NCI-H2107 (cell line): Measurements from ENCODE around the gene RAB5B.
"Not testable (repeated sequence)": the region's sequence is repeated elsewhere in the genome, so short reads cannot be mapped to it uniquely, and the experiment has no call there.

ENCODE experiments used
- DNase-seq: peaks from one replicate; lab custom pipeline; 2025; lab: John Stamatoyannopoulos, UW

Gene RAB5B

GRCh38 chr12:55940065-55940732 lies 33.7 kb upstream of the RAB5B start:
- DNase-seq = peak; percentile 64

GRCh38 chr12:55942055-55942454 lies 31.8 kb upstream of the RAB5B start:
- no peak for DNase-seq

- DNase-seq = no peak
Measured at GRCh38 chr12:55942577-55943136, 31.2 kb upstream of the RAB5B start.

GRCh38 chr12:55946553-55946952 lies 27.3 kb upstream of the RAB5B start:
- DNase-seq = no peak

GRCh38 chr12:55955344-55955743 lies 18.5 kb upstream of the RAB5B start:
- DNase-seq = no peak

GRCh38 chr12:55955800-55956508 lies 17.9 kb upstream of the RAB5B start:
- DNase-seq = no peak

- DNase-seq = no peak
Measured at GRCh38 chr12:55957106-55957859, 16.6 kb upstream of the RAB5B start.

GRCh38 chr12:55963760-55964159 lies 10.1 kb upstream of the RAB5B start:
- DNase-seq = no peak

- DNase-seq = no peak
Measured at GRCh38 chr12:55965240-55965639, 8.6 kb upstream of the RAB5B start.

- DNase-seq = peak; percentile 9
Measured at GRCh38 chr12:55965941-55966407, 7.9 kb upstream of the RAB5B start, which contains the start of gene PMEL. Gene PMEL, minus strand, starts transcription at chr12:55966042. Its CDS starts 31 bp downstream, at chr12:55966011.

- DNase-seq = peak; percentile 77
Measured at GRCh38 chr12:55966408-55967281, 7.2 kb upstream of the RAB5B start, which contains the start of gene CDK2. Gene CDK2, plus strand, starts transcription at chr12:55966830. Its CDS starts 179 bp downstream, at chr12:55967009.

GRCh38 chr12:55969356-55969755 lies 4.5 kb upstream of the RAB5B start:
- DNase-seq = no peak

GRCh38 chr12:55970775-55971174 lies 3.1 kb upstream of the RAB5B start:
- no peak for DNase-seq

GRCh38 chr12:55972042-55972441 lies 1.8 kb upstream of the RAB5B start:
- no peak for DNase-seq

GRCh38 chr12:55972456-55972855 lies 1.4 kb upstream of the RAB5B start:
- DNase-seq = no peak

GRCh38 chr12:55972911-55973598 lies 823 bp upstream of the RAB5B start:
- DNase-seq = peak; percentile 46

GRCh38 chr12:55974308-55974730 lies 441 bp downstream of the RAB5B start:
- DNase-seq = no peak

- no peak for DNase-seq
Measured at GRCh38 chr12:55978393-55978792, 4.5 kb downstream of the RAB5B start.

GRCh38 chr12:55979069-55979468 lies 5.2 kb downstream of the RAB5B start:
- DNase-seq = no peak

- not testable (repeated sequence) for DNase-seq
Measured at GRCh38 chr12:55981882-55982281, 8.0 kb downstream of the RAB5B start.
